OCI-LY1 (cell line): Measurements from ENCODE around the gene TYK2.
A peak's percentile ranks its signal among the peaks of the same experiment; 100 is the strongest.
"Not testable (repeated sequence)": the region's sequence is repeated elsewhere in the genome, so short reads cannot be mapped to it uniquely, and the experiment has no call there.

Experiments
- H2AFZ ChIP-seq: fragments of 200-600 bp; sonication (generic), shearing (Covaris generic); 2 replicates; pipeline ENCODE4 v1.6.0; 2014; ENCODE audit warnings: antibody characterized with exemption, mild to moderate bottlenecking, low read length
- H3F3A ChIP-seq: fragments of 200-600 bp; sonication (generic), shearing (Covaris generic); 2 replicates; pipeline ENCODE4 v1.6.0; 2014; ENCODE audit warnings: mild to moderate bottlenecking, antibody characterized with exemption, low read length, moderate library complexity; ENCODE audit not compliant: insufficient read depth
- H3K27ac ChIP-seq: fragments of 200-600 bp; sonication (generic); 2 replicates; pipeline ENCODE4 v1.5.1; 2014; ENCODE audit warnings: low read length, mixed run types, mild to moderate bottlenecking, low read depth; ENCODE audit not compliant: poor library complexity, severe bottlenecking
- H3K27me3 ChIP-seq: fragments of 200-600 bp; sonication (generic); 2 replicates; pipeline ENCODE4 v1.6.0; 2014; ENCODE audit warnings: antibody characterized with exemption, mild to moderate bottlenecking, low read length, moderate library complexity; ENCODE audit not compliant: insufficient read depth
- H3K36me3 ChIP-seq: fragments of 200-600 bp; sonication (generic); 2 replicates; pipeline ENCODE4 v1.6.1; 2014; ENCODE audit warnings: mild to moderate bottlenecking, antibody characterized with exemption, low read length, moderate library complexity, mixed read lengths; ENCODE audit not compliant: insufficient read depth
- H3K4me1 ChIP-seq: fragments of 200-600 bp; sonication (generic); 2 replicates; pipeline ENCODE4 v1.5.1; 2014; ENCODE audit warnings: mild to moderate bottlenecking, low read length, moderate library complexity; ENCODE audit not compliant: insufficient read depth, severe bottlenecking
- H3K4me2 ChIP-seq: fragments of 200-600 bp; sonication (generic), shearing (Covaris generic); 2 replicates; pipeline ENCODE4 v1.6.1; 2014; ENCODE audit warnings: low read length
- H3K4me3 ChIP-seq: fragments of 200-600 bp; sonication (generic); 2 replicates; pipeline ENCODE4 v1.5.1; 2014; ENCODE audit warnings: low read length, low read depth, mild to moderate bottlenecking, mixed read lengths; ENCODE audit not compliant: poor library complexity, severe bottlenecking
- H3K79me2 ChIP-seq: fragments of 200-600 bp; shearing (Covaris generic); 2 replicates; pipeline ENCODE4 v1.6.1; 2016; ENCODE audit warnings: mixed run types, low read length, mixed read lengths; ENCODE audit not compliant: insufficient read depth
- H3K9ac ChIP-seq: fragments of 200-600 bp; sonication (generic), shearing (Covaris generic); 2 replicates; pipeline ENCODE4 v1.6.1; 2014; ENCODE audit warnings: mild to moderate bottlenecking, low read length, mixed read lengths
- H3K9me2 ChIP-seq: fragments of 200-600 bp; sonication (generic), shearing (Covaris generic); 2 replicates; pipeline ENCODE4 v1.6.1; 2014; ENCODE audit warnings: low read depth, mild to moderate bottlenecking, low read length, mixed read lengths
- H3K9me3 ChIP-seq: fragments of 200-600 bp; shearing (Covaris generic); 2 replicates; pipeline ENCODE4 v1.6.1; 2014; ENCODE audit warnings: low read length, mixed read lengths
- H4K20me1 ChIP-seq: fragments of 200-600 bp; sonication (generic), shearing (Covaris generic); 2 replicates; pipeline ENCODE4 v1.6.0; 2016; ENCODE audit warnings: mild to moderate bottlenecking, low read length; ENCODE audit not compliant: insufficient read depth
- EZH2 ChIP-seq: fragments of 200-600 bp; sonication (generic), shearing (Covaris generic); IDR thresholded peaks from 2 replicates; pipeline ENCODE4 v1.8.0; 2017; ENCODE audit warnings: borderline replicate concordance, mixed run types, mild to moderate bottlenecking, antibody characterized with exemption, low read length, moderate library complexity, mixed read lengths
- TF ChIP-seq, protein P1 (sequence below): fragments of 200-600 bp; sonication (generic), shearing (Covaris generic); IDR thresholded peaks from 2 replicates; pipeline ENCODE4 v1.5.1; 2017; ENCODE audit warnings: mild to moderate bottlenecking, antibody characterized with exemption, low read length, moderate library complexity, mixed read lengths

The TYK2 gene

DNA sequence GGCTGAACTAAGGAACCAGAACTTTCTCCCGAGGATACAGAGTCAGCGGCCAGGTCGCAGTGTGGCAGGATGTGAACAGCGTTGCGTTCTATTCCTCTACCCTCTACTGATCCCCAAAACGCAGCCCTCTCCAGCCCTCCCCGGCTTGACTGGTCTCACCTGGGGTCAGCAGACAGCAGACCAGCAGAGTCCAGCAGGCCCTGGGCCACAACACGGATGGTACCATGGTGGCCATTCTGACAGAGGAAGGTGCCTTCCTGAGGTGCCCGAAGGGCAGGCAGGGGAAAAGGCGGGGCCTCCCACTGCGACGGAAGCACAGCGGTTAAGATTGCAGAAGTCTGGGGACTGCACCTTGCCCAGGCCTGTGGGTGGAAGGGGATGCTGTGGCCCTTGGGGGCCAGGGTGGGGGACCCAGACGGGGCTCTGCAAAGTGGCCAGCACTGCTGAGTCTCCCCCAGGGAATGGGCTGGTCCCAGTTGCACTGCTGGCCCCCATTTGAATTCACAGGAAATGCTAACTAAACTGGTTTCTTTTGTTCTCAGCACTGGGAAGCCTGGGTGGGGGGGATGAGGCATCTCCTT, 40.9 kb downstream of the TYK2 start, which contains the start of gene ICAM3:
Gene ICAM3 (minus strand): TSS at position 245 of the 581 bp plus-strand sequence. CDS start 10 bp downstream, at position 235.
- Histone ChIP-seq H3F3A (no peaks in the 10 kb centered on the region), H3K4me2 (peak within 1 kb of the TSS; percentile 77), H3K27ac (no peak within 1 kb of the TSS), H3K79me2 (no peaks in the 10 kb centered on the region), H2AFZ (peak within 1 kb of the TSS; percentile 22), H3K9ac (peak within 1 kb of the TSS; percentile 68), H3K4me3 (peak within 1 kb of the TSS; percentile 63), H3K27me3 (no peaks in the 10 kb centered on the region; the same call in 1 of the 2 replicates), H3K4me1 (peaks cover 27% of the 10 kb centered on the region), H3K9me3 (no peaks in the 10 kb centered on the region), H3K9me2 (no peaks in the 10 kb centered on the region), H3K36me3 (no peaks in the 10 kb centered on the region; the same call in 1 of the 2 replicates), H4K20me1 (no peaks in the 10 kb centered on the region)
- TF ChIP-seq, protein P1, sequence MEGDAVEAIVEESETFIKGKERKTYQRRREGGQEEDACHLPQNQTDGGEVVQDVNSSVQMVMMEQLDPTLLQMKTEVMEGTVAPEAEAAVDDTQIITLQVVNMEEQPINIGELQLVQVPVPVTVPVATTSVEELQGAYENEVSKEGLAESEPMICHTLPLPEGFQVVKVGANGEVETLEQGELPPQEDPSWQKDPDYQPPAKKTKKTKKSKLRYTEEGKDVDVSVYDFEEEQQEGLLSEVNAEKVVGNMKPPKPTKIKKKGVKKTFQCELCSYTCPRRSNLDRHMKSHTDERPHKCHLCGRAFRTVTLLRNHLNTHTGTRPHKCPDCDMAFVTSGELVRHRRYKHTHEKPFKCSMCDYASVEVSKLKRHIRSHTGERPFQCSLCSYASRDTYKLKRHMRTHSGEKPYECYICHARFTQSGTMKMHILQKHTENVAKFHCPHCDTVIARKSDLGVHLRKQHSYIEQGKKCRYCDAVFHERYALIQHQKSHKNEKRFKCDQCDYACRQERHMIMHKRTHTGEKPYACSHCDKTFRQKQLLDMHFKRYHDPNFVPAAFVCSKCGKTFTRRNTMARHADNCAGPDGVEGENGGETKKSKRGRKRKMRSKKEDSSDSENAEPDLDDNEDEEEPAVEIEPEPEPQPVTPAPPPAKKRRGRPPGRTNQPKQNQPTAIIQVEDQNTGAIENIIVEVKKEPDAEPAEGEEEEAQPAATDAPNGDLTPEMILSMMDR: no peak
- TF ChIP-seq EZH2: no peak

DNA sequence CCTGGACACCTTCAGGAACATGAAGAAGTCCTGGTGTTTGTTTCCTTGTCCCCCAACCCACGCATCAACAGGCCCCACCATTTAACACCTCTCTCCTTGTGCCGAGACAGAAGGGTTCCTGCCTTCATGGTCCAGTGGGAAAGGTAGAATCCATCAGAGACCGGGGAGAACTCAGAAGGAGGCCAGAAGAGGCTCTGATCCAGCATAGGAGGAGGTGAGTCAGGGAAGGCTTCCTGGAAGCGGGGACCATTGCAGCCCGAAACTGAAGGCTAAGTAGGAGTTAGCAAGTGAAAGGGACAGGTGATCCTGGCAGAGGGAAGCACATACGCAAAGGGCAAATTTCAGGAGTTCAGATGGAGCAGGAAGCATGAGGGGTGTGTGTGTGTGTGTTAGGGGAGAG, 41.4 kb downstream of the TYK2 start:
- Histone ChIP-seq H3F3A (no peaks in the 10 kb centered on the region), H3K79me2 (no peaks in the 10 kb centered on the region), H2AFZ (peak overlapping the region; percentile 22; the same call in 1 of the 2 replicates), H3K9me3 (no peaks in the 10 kb centered on the region), H3K9ac (peak overlapping the region; percentile 68), H3K36me3 (no peaks in the 10 kb centered on the region; the same call in 1 of the 2 replicates), H3K4me3 (peak overlapping the region; percentile 63), H3K27me3 (no peaks in the 10 kb centered on the region; the same call in 1 of the 2 replicates), H4K20me1 (no peaks in the 10 kb centered on the region), H3K4me1 (peaks cover 32% of the 10 kb centered on the region), H3K9me2 (no peaks in the 10 kb centered on the region), H3K27ac (no peak overlapping the region), H3K4me2 (peak overlapping the region; percentile 77)
- TF ChIP-seq, protein P1: no peak
- TF ChIP-seq EZH2: no peak

DNA sequence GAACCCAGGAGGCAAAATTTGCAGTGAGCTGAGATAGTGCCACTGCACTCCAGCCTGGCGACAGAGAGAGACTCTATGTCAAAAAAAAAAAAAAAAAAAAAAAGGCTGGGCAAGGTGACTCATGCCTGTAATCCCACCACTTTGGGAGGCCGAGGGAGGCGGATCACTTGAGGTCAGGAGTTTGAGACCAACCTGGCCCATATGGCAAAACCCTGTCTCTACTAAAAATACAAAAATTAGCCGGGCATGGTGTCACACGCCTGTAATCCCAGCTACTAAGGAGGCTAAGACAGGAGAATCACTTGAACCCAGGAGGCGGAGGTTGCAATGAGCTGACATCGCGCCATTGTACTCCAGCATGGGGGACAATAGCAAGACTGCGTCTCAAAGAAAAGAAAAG, 43.6 kb downstream of the TYK2 start:
- not testable (repeated sequence) for H3K27me3 ChIP-seq, H3K36me3 ChIP-seq, H3K9me3 ChIP-seq, H4K20me1 ChIP-seq, H3K4me3 ChIP-seq, H3F3A ChIP-seq, H3K4me2 ChIP-seq, H3K9me2 ChIP-seq, H2AFZ ChIP-seq, H3K9ac ChIP-seq, H3K27ac ChIP-seq
- Histone ChIP-seq H3K79me2 (peaks cover 11% of the 10 kb centered on the region), H3K4me1 (peaks cover 44% of the 10 kb centered on the region)
